ENCODE measurements around the gene NTNG1.

GRCh38 chr1:107326824-107327445 is 186.1 kb downstream of the NTNG1 start:
- TF ChIP-seq CTCF (IDR thresholded peaks at IDR 0.05) (no peak), POLR2A (IDR thresholded peaks at IDR 0.05) (no peak)

Data from right lobe of liver (tissue), 4 donors.